GM23338 (cell line): Measurements from ENCODE around the gene EMSY. TPM values are rescaled to one million over a fixed set of nuclear protein-coding genes. Genes with fewer than 3 reads are reported as not detected.

Experiments used
- ATAC-seq: fragments of 200-7000 bp; cut with Tn5 transposase; 3 replicates; pipeline ENCODE4 v1.9.1; 2020
- DNase-seq: peaks from one replicate; pipeline ENCODE4 v3.0.0-alpha.2; 2015; ENCODE audit warnings: low spot score
- H2AFZ ChIP-seq: fragments of 200-600 bp; sonication (generic); 2 replicates; pipeline ENCODE4 v1.8.0; 2016; ENCODE audit warnings: antibody characterized with exemption, mild to moderate bottlenecking, moderate library complexity
- H3F3A ChIP-seq: fragments of 200-600 bp; sonication (generic); replicated peaks from 2 replicates; pipeline ENCODE4 v1.8.0; 2017; ENCODE audit warnings: antibody characterized with exemption, mixed run types, low read depth
- H3K27ac ChIP-seq: fragments of 200-600 bp; sonication (generic); 2 replicates; pipeline ENCODE4 v1.6.1; 2016; ENCODE audit warnings: low read depth
- H3K27me3 ChIP-seq: fragments of 200-600 bp; sonication (generic); 2 replicates; pipeline ENCODE4 v1.8.0; 2016; ENCODE audit warnings: mild to moderate bottlenecking, mixed run types, moderate library complexity; ENCODE audit not compliant: insufficient read depth
- H3K36me3 ChIP-seq: fragments of 200-600 bp; sonication (generic); 2 replicates; pipeline ENCODE4 v1.8.0; 2016; ENCODE audit warnings: mild to moderate bottlenecking; ENCODE audit not compliant: insufficient read depth
- H3K4me1 ChIP-seq: fragments of 200-600 bp; sonication (generic); 2 replicates; pipeline ENCODE4 v1.8.0; 2016; ENCODE audit warnings: mild to moderate bottlenecking, moderate library complexity; ENCODE audit not compliant: insufficient read depth
- H3K4me2 ChIP-seq: fragments of 200-600 bp; sonication (generic); 2 replicates; pipeline ENCODE4 v1.7.1; 2017; ENCODE audit warnings: mixed run types
- H3K4me3 ChIP-seq: fragments of 200-600 bp; sonication (generic); 2 replicates; pipeline ENCODE4 v1.6.1; 2016; ENCODE audit warnings: mixed run types
- H3K79me2 ChIP-seq: fragments of 200-600 bp; sonication (generic); replicated peaks from 2 replicates; pipeline ENCODE4 v1.8.0; 2017; ENCODE audit warnings: mild to moderate bottlenecking; ENCODE audit not compliant: insufficient read depth
- H3K9me2 ChIP-seq: fragments of 200-600 bp; sonication (generic); 2 replicates; pipeline ENCODE4 v1.8.0; 2017; ENCODE audit not compliant: insufficient read depth
- H4K20me1 ChIP-seq: fragments of 200-600 bp; sonication (generic); replicated peaks from 2 replicates; pipeline ENCODE4 v1.8.0; 2017; ENCODE audit warnings: mild to moderate bottlenecking; ENCODE audit not compliant: insufficient read depth
- H3K27ac Mint-ChIP-seq: 2 replicates; pipeline ENCODE4 v1.8.0; 2020; ENCODE audit warnings: inconsistent platforms, mild to moderate bottlenecking, moderate library complexity, mixed read lengths
- H3K27me3 Mint-ChIP-seq: 3 replicates; pipeline ENCODE4 v1.8.0; 2022; ENCODE audit warnings: low read depth, mild to moderate bottlenecking, moderate library complexity, mixed read lengths, inconsistent platforms; ENCODE audit not compliant: insufficient read depth, poor library complexity
- H3K36me3 Mint-ChIP-seq: 3 replicates; pipeline ENCODE4 v1.8.0; 2021; ENCODE audit warnings: low read depth, mild to moderate bottlenecking, inconsistent platforms, moderate library complexity, mixed read lengths
- H3K4me1 Mint-ChIP-seq: 3 replicates; pipeline ENCODE4 v1.8.0; 2020; ENCODE audit warnings: mild to moderate bottlenecking, inconsistent platforms, mixed read lengths
- H3K4me3 Mint-ChIP-seq: 3 replicates; pipeline ENCODE4 v1.8.0; 2021; ENCODE audit warnings: moderate library complexity, mild to moderate bottlenecking, inconsistent platforms, mixed read lengths
- H3K9me3 Mint-ChIP-seq: 3 replicates; pipeline ENCODE4 v1.8.0; 2020; ENCODE audit warnings: moderate library complexity, mild to moderate bottlenecking, inconsistent platforms, mixed read lengths
- EZH2 ChIP-seq: fragments of 200-600 bp; sonication (generic); IDR thresholded peaks from one replicate; pipeline ENCODE4 v1.8.0; 2017; ENCODE audit warnings: antibody characterized with exemption, mild to moderate bottlenecking, low read depth; ENCODE audit not compliant: unreplicated experiment
- EZH2phosphoT487 ChIP-seq: fragments of 200-600 bp; sonication (generic); IDR thresholded peaks from one replicate; pipeline ENCODE4 v1.8.1; 2018; ENCODE audit warnings: antibody characterized with exemption; ENCODE audit not compliant: unreplicated experiment
- JUNB ChIP-seq: IDR thresholded peaks from one replicate; pipeline ENCODE4 v1.6.1; 2016; ENCODE audit warnings: antibody characterized with exemption; ENCODE audit not compliant: unreplicated experiment
- NANOG ChIP-seq: IDR thresholded peaks from 2 replicates; pipeline ENCODE4 v1.6.1; 2016; ENCODE audit warnings: antibody characterized with exemption, borderline replicate concordance
- POLR2AphosphoS5 ChIP-seq: IDR thresholded peaks from 2 replicates; pipeline ENCODE4 v1.6.1; 2016; ENCODE audit warnings: antibody characterized with exemption, low read depth
- polyA plus RNA-seq: library from polyadenylated mRNA; unstranded; fragments of >200 nt; fragmentation: Nextera tagmentation; extraction: Ambion mirVana; gene quantifications from 2 replicates; pipeline ENCODE4 v1.2.1, GENCODE V29; 2016
- total RNA-seq: library from RNA; depleted of rRNA; stranded (reverse); fragments of >200 nt; shearing (Covaris generic); gene quantifications from 2 replicates; pipeline ENCODE4 v1.2.3, GENCODE V29; 2014
- TF ChIP-seq, protein P1 (sequence below): IDR thresholded peaks from one replicate; pipeline ENCODE4 v1.6.1; 2018; ENCODE audit warnings: antibody characterized with exemption; ENCODE audit not compliant: unreplicated experiment
- TF ChIP-seq, protein P2 (sequence below), 2 experiments: fragments of 200-600 bp in 1 of 2; sonication (generic) in 1 of 2; conservative IDR thresholded peaks; 2 replicates each; pipeline versions ENCODE4 v1.5.1 to v1.6.1; 2016 to 2017; ENCODE audit warnings: antibody characterized with exemption in 2 of 2, low read depth in 2 of 2, mild to moderate bottlenecking in 2 of 2, moderate library complexity in 1 of 2
- TF ChIP-seq, protein P3 (sequence below): IDR thresholded peaks from 2 replicates; pipeline ENCODE4 v1.6.1; 2016; ENCODE audit warnings: antibody characterized with exemption

EMSY gene
- total and polyA plus RNA-seq, 2 experiments from 2014 or later: 25.0 to 46.9 TPM

DNA sequence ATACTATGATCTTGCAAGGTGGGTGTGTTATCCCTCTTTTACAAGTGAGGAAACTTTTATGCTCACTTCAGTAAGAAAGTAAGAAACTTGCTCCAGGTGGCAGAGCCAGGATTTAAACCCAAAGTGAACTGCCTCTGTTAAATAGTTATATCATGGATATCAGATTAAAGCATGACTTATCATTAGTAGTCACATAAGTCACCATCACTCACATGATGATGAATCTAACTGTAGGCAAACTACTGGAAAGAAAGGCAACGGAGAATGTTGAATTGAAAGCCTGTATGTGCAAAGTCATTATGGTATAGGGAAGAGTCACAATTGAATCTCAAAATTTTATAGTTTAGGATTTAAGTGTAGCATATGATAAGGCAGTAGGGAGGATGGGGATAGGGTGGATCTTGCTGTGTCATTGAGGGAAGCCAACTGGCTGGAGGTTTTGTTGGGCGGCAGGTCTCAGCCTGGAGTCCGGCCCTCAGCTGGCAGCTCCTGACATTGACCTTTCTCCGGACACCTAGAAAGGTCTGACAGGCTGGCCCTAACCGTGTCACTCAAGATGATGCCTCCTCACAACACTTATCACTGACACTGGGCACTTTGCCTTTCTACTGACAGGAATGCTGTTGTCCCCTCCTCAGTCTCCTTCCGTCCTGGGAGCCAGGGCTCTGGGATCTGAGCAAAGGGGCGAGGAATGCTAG, 98.3 kb downstream of the EMSY start:
- ATAC-seq (no peak), DNase-seq (no peak)
- no peaks in the 10 kb centered on the region for H3K27me3 ChIP-seq
- Mint-ChIP-seq H3K27ac (no peak overlapping the region), H3K27me3 (peaks cover 5% of the 10 kb centered on the region), H3K4me1 (no peaks in the 10 kb centered on the region), H3K9me3 (no peaks in the 10 kb centered on the region; the same call in 2 of the 3 replicates), H3K4me3 (no peak overlapping the region), H3K36me3 (peaks cover 42% of the 10 kb centered on the region)
- H3K27ac ChIP-seq: no peak overlapping the region
- TF ChIP-seq EZH2phosphoT487 (no peak), JUNB (no peak)
- no peaks in the 10 kb centered on the region for H3K79me2 ChIP-seq
- no peak overlapping the region for H3K4me2 ChIP-seq
- H3K9me2 ChIP-seq: no peaks in the 10 kb centered on the region
- no peak overlapping the region for H2AFZ ChIP-seq
- H4K20me1 ChIP-seq: no peaks in the 10 kb centered on the region
- H3K4me1 ChIP-seq: no peaks in the 10 kb centered on the region
- no peak overlapping the region for H3K4me3 ChIP-seq
- no peaks in the 10 kb centered on the region for H3F3A ChIP-seq
- peaks cover 29% of the 10 kb centered on the region; the same call in 1 of the 2 replicates for H3K36me3 ChIP-seq

DNA sequence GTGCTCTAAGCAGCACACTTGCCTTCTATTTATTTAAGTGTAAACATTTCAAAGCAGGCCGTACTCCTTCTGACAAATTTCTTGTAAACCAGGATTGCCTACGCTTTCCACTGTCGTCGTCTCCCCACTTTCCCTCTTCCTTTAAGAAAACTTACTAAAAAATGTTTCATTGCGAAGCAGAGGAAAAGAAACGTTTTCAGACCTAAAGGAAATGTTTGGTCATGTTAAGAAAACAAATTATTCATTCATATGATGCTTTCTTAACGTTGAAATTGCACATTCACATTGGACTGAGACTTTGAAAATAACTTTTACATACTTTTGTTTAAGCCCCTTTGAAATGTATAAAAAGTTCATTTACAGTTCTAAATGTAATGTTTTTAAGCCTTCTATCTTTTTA, 106.0 kb downstream of the EMSY start:
- Mint-ChIP-seq H3K4me1 (peaks cover 11% of the 10 kb centered on the region), H3K27me3 (no peaks in the 10 kb centered on the region), H3K4me3 (no peak overlapping the region), H3K9me3 (peaks cover 13% of the 10 kb centered on the region; the same call in 2 of the 3 replicates), H3K36me3 (peaks cover 52% of the 10 kb centered on the region), H3K27ac (no peak overlapping the region)
- no peak overlapping the region for H2AFZ ChIP-seq
- H4K20me1 ChIP-seq: no peaks in the 10 kb centered on the region
- H3K36me3 ChIP-seq: peaks cover 10% of the 10 kb centered on the region; the same call in 1 of the 2 replicates
- H3K4me3 ChIP-seq: no peak overlapping the region
- ATAC-seq (no peak), DNase-seq (no peak)
- no peaks in the 10 kb centered on the region for H3K79me2 ChIP-seq
- TF ChIP-seq NANOG: no peak
- TF ChIP-seq EZH2: no peak
- no peaks in the 10 kb centered on the region for H3K27me3 ChIP-seq
- H3F3A ChIP-seq: no peaks in the 10 kb centered on the region
- no peak overlapping the region for H3K27ac ChIP-seq
- H3K9me2 ChIP-seq: no peaks in the 10 kb centered on the region
- H3K4me2 ChIP-seq: no peak overlapping the region
- peaks cover 9% of the 10 kb centered on the region for H3K4me1 ChIP-seq

DNA sequence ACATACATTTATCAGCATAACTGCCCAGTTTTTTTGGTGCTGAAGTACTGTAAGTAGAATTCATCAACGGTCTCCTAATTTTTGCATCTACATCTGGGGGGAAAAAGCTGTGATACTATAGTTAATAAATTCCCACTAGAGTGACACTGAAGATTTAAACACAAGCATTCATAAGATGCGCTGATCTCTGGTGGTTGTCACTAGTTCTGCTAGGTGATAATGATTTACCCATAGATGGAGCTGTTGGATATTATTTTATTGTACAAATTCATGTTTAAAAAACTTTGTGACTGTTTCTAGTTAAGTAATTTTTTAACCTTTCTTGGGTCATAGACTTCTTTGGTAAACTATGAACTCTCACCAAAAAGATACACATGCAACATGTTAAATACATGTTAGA, 106.6 kb downstream of the EMSY start:
- H3F3A ChIP-seq: no peaks in the 10 kb centered on the region
- peaks cover 9% of the 10 kb centered on the region for H3K4me1 ChIP-seq
- no peak for DNase-seq
- no peaks in the 10 kb centered on the region for H3K79me2 ChIP-seq
- H4K20me1 ChIP-seq: no peaks in the 10 kb centered on the region
- ATAC-seq: no peak
- Mint-ChIP-seq H3K27ac (no peak overlapping the region), H3K9me3 (peaks cover 13% of the 10 kb centered on the region; the same call in 2 of the 3 replicates), H3K4me3 (no peak overlapping the region), H3K4me1 (peaks cover 11% of the 10 kb centered on the region), H3K36me3 (peaks cover 47% of the 10 kb centered on the region), H3K27me3 (no peaks in the 10 kb centered on the region)
- no peaks in the 10 kb centered on the region for H3K27me3 ChIP-seq
- H3K4me3 ChIP-seq: no peak overlapping the region
- H3K9me2 ChIP-seq: no peaks in the 10 kb centered on the region
- peaks cover 10% of the 10 kb centered on the region; the same call in 1 of the 2 replicates for H3K36me3 ChIP-seq
- H2AFZ ChIP-seq: no peak overlapping the region
- no peak overlapping the region for H3K27ac ChIP-seq
- H3K4me2 ChIP-seq: no peak overlapping the region
- TF ChIP-seq NANOG (no peak), POLR2AphosphoS5 (no peak), JUNB (no peak)
- TF ChIP-seq, protein P1, sequence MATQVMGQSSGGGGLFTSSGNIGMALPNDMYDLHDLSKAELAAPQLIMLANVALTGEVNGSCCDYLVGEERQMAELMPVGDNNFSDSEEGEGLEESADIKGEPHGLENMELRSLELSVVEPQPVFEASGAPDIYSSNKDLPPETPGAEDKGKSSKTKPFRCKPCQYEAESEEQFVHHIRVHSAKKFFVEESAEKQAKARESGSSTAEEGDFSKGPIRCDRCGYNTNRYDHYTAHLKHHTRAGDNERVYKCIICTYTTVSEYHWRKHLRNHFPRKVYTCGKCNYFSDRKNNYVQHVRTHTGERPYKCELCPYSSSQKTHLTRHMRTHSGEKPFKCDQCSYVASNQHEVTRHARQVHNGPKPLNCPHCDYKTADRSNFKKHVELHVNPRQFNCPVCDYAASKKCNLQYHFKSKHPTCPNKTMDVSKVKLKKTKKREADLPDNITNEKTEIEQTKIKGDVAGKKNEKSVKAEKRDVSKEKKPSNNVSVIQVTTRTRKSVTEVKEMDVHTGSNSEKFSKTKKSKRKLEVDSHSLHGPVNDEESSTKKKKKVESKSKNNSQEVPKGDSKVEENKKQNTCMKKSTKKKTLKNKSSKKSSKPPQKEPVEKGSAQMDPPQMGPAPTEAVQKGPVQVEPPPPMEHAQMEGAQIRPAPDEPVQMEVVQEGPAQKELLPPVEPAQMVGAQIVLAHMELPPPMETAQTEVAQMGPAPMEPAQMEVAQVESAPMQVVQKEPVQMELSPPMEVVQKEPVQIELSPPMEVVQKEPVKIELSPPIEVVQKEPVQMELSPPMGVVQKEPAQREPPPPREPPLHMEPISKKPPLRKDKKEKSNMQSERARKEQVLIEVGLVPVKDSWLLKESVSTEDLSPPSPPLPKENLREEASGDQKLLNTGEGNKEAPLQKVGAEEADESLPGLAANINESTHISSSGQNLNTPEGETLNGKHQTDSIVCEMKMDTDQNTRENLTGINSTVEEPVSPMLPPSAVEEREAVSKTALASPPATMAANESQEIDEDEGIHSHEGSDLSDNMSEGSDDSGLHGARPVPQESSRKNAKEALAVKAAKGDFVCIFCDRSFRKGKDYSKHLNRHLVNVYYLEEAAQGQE: no peak
- TF ChIP-seq, protein P2, sequence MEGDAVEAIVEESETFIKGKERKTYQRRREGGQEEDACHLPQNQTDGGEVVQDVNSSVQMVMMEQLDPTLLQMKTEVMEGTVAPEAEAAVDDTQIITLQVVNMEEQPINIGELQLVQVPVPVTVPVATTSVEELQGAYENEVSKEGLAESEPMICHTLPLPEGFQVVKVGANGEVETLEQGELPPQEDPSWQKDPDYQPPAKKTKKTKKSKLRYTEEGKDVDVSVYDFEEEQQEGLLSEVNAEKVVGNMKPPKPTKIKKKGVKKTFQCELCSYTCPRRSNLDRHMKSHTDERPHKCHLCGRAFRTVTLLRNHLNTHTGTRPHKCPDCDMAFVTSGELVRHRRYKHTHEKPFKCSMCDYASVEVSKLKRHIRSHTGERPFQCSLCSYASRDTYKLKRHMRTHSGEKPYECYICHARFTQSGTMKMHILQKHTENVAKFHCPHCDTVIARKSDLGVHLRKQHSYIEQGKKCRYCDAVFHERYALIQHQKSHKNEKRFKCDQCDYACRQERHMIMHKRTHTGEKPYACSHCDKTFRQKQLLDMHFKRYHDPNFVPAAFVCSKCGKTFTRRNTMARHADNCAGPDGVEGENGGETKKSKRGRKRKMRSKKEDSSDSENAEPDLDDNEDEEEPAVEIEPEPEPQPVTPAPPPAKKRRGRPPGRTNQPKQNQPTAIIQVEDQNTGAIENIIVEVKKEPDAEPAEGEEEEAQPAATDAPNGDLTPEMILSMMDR (conservative IDR thresholded peaks at IDR 0.05; ENCODE audit: low read depth in 2 of 2): no peak
- TF ChIP-seq, protein P3, sequence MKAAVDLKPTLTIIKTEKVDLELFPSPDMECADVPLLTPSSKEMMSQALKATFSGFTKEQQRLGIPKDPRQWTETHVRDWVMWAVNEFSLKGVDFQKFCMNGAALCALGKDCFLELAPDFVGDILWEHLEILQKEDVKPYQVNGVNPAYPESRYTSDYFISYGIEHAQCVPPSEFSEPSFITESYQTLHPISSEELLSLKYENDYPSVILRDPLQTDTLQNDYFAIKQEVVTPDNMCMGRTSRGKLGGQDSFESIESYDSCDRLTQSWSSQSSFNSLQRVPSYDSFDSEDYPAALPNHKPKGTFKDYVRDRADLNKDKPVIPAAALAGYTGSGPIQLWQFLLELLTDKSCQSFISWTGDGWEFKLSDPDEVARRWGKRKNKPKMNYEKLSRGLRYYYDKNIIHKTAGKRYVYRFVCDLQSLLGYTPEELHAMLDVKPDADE: no peak
